GM21360 (cell line): ENCODE data around the gene SLC9A7.
"Not testable (repeated sequence)": the region's sequence is repeated elsewhere in the genome, so short reads cannot be mapped to it uniquely, and the experiment has no call there.

Experiments used
- ATAC-seq: cut with Tn5 transposase; IDR thresholded peaks from one replicate; pipeline ENCODE4 v1.9.1; 2021; ENCODE audit warnings: mild to moderate bottlenecking, moderate library complexity; ENCODE audit not compliant: unreplicated experiment

Gene SLC9A7

GRCh38 chrX:46754586-46755061 lies 4.3 kb downstream of the SLC9A7 start:
- ATAC-seq = no peak

DNA sequence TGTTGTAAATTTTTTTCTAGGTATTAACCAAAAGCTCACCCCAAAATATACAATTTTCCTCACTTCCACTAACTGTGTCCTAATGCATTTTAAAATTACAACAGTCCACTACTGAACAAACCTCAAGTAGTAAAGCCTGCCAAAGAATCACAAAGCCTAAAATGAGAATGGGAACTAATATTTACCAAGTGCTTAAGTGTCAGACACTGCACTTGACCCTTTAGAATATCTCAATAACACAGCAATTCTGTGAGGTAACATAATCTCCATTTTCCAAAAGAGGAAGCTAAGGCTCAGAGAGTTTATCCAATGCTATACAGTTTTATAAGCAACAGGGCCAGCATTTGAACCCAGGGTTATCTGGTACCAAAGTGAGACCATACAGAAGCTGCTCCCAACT lies 4.9 kb downstream of the SLC9A7 start:
- ATAC-seq = no peak

DNA sequence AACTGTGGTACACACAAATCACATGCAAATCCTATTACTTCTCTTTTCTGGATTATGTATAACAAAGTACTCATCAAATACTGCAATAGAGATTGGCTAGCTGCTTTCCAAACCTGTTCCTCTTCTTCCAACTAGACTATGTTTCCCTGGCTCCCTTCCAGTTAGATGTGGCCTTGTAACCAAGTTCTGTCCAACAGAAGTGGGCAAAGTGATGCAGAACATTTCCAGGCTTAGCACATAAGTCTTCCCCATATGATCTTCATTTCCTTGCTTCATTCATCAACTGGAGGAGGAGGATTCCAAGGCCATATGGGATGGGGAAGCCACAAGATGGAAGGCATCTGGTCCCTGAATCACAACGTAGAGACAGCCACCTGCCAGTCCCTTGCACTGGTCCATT lies 8.0 kb downstream of the SLC9A7 start:
- ATAC-seq = no peak

- ATAC-seq = no peak
These were observed 14.9 kb downstream of the SLC9A7 start for GRCh38 chrX:46744009-46744408.

- ATAC-seq = no peak
These were observed 15.9 kb downstream of the SLC9A7 start for GRCh38 chrX:46743046-46743445.

DNA sequence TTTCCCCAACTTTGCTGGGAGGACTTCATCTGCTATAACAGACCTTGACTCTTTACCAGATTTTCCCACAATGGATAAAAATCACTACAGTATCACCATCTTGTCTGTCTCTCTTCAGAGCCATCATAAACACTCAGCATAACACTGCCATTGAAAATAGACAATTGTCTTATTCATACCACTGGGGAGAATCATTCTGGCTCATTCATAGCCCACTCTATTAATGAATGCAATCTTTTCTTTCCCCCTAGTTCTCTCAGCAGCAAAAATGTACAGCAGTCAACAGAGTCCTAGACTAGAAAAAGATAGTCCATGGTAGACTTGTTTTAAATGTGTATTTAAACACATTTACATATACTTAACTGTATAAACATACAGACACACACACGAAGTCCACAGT lies 19.2 kb downstream of the SLC9A7 start:
- ATAC-seq = no peak

DNA sequence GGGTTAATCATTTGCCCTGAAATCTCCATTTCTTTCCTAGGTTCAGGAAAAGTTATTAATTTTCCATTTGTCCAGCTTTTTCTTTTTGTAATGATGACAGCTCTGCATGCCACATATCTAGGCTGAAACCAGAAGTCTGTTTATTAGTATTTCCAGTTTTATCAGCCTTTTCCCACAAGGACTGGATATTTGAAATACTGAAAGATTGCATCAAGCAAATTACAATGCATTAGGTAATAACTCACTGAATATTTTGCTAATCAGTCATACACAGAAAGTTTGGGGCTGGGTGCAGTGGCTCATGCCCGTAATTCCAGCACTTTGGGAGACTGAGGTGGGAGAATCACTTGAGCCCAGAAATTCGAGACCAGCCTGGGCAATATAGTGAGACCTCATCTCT lies 21.5 kb downstream of the SLC9A7 start:
- ATAC-seq = no peak

GRCh38 chrX:46737041-46737440 lies 21.9 kb downstream of the SLC9A7 start:
- no peak for ATAC-seq

DNA sequence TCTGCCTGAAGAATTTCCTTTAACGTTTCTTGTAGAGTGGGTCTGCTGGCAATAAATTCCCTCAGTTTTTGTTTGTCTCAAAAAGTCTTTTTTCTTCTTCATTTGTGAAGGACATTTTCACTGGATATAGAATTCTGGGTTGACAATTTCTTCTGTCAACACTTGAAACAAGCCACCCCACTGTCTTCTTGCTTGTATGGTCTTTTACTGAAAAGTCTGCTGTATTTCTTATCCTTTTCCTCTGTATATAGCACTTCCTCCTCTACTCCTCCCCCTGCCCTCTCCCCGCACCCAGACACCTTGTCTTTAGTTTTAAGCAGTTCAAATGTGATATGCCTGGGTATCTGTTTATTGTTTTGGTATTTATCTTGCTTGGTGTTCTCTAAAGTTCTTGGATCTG lies 23.3 kb downstream of the SLC9A7 start:
- ATAC-seq = no peak

GRCh38 chrX:46733226-46733625 lies 25.7 kb downstream of the SLC9A7 start:
- no peak for ATAC-seq

GRCh38 chrX:46730765-46731164 lies 28.2 kb downstream of the SLC9A7 start:
- no peak for ATAC-seq

DNA sequence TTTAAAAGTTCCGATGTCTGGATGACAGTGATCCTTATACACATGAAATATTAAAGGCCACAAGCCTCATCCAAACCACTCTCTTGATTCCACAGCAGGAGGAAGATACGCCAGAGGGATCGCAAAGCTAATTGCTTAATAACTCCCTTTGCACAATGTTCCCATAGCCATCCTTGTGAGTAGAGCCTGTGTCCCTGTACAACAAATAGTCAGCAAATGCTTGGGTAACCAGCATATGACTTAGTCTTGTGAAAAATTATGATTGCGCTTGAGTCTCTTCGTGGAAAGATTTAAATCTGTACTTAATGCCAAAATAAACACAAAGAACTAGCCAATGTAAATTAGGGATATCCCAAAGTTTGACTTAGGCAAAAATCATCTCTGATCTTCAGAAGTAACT lies 31.5 kb downstream of the SLC9A7 start:
- ATAC-seq = no peak

GRCh38 chrX:46723569-46723927 lies 35.4 kb downstream of the SLC9A7 start:
- ATAC-seq = not testable (repeated sequence)

DNA sequence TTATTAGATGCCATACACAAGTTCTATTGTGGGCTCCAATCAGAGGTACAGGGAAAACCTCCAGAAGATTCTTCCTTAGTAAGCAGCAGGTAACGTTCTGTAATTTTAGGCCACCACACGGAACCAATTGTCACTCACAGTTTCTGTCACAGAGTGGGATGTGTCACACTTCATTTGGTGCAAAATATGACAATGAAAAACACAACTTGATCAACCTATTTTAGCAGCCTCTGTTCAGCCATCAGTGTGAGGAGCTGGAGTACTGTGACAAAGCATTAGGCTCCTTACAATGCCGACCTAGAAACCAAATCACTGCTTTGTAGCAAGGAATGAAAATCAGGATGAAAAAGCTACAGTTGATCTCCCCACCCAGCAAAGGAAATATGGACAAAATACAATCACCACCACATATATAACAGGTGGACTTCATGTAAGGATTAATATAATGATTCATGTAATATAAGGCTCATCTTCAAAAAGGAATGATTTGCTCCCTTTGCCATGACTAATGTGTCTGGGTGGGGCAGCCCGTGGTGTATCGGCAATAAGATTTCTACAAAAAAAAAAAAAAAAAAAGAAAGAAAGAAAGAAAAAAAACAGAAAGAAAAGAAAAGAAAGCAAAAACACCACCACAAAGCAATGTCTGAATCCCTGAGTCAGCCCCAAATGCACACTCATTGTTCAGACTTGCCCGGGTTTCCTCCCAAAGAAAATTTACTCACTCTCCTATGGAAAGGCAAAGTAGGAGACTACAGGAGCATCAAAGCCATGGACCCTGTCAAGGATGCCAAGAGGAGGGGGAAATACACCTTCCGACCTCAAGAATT lies 36.0 kb downstream of the SLC9A7 start:
- ATAC-seq = no peak

- no peak for ATAC-seq
These were observed 42.1 kb downstream of the SLC9A7 start for GRCh38 chrX:46716796-46717195.

DNA sequence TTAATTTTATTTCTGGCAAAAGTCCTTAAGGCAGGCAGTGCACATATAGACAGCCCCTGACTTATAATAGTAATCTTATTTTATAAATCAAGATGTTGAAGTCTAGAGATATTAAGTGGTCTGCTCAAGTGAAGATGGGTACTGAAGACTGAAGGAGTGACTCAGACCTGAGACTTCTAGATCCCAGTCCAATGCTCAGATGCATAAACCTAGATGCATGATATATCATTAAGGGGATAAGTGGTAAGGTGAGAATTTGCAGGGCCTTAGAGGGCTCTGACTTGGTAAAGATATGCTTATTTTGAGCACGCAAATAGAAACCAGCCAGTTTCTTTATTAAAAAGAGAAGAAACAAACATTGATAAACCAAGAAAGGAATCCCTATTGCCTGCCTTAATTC lies 42.9 kb downstream of the SLC9A7 start:
- ATAC-seq = no peak

GRCh38 chrX:46715530-46715929 lies 43.4 kb downstream of the SLC9A7 start:
- no peak for ATAC-seq

DNA sequence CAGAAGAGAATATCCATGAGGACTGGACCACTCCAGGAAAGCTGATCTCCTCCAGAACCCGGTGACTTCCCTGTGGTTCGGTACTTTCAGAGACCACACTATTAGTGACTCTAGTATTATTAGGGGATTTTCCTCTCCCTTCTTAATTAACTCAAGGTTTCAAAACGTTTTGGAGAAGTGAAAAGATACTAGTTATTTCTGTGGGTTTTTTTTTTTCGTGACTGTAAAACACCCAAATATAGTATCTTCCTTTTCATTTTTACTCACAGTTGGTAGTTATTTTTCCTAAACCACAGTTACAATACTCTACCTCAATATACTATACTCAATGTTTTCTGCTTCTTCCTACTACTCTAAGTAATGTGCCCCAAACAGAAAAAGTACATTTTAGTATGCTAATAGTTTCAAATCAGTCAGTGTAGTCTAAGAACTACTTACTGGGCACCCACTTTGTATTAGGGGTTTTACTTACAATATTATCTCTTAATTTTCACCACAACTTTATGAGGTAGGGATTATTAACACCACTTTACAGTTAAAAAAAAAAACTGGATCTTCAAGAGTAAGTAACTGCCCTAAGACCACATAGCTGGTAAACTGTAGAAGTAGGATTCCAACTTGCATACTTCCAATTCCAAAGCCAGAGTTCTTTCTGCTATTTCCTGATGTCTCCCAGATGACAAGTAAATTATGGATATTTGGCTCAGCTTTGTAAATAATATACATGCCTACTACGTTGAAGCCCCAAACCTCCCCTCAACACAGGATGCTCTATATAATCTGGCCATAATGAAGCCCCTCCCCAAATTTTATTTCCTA lies 45.0 kb downstream of the SLC9A7 start:
- peak; percentile 45 for ATAC-seq

- no peak for ATAC-seq
These were observed 46.2 kb downstream of the SLC9A7 start for GRCh38 chrX:46712764-46713163.

- ATAC-seq = no peak
These were observed 47.8 kb downstream of the SLC9A7 start for GRCh38 chrX:46710927-46711623.

DNA sequence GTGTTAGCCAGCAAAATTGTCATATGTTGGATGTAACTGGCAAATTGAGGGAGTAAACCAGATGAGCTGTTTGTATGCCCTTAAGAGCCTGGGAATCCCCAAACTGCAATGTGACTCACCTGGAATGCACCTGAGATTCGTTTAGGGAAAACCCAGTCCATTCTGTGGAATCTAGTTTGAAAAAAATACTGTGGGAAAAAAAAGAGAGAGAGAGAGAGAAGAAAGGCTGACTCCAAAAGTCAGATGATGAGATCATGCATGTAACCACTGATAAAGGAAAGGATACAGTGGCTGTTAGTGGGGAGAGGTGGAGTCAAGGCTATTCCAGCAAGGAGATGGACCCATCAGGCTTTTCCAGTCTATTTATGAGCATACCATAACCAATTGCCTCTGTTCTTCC lies 48.5 kb downstream of the SLC9A7 start:
- ATAC-seq = no peak
